Effector memory CD4-positive, alpha-beta T cell (primary cell): ENCODE results near the gene PCBP3.

ENCODE experiments used
- DNase-seq, 3 donors: peaks; one replicate each; pipeline ENCODE4 v3.0.0-alpha.2; 2020
- H3K27ac ChIP-seq: 2 replicates; pipeline ENCODE4 v1.7.0; 2013; ENCODE audit warnings: mild to moderate bottlenecking, low read length, moderate library complexity; ENCODE audit not compliant: insufficient read depth, poor library complexity, severe bottlenecking
- H3K27me3 ChIP-seq: replicated peaks from 2 replicates; pipeline ENCODE4 v1.7.0; 2013; ENCODE audit warnings: mild to moderate bottlenecking, low read length; ENCODE audit not compliant: insufficient read depth, control insufficient read depth, poor library complexity, severe bottlenecking
- H3K36me3 ChIP-seq: 2 replicates; pipeline ENCODE4 v1.7.0; 2013; ENCODE audit warnings: mild to moderate bottlenecking, low read length, moderate library complexity; ENCODE audit not compliant: control insufficient read depth, insufficient read depth
- H3K4me1 ChIP-seq: 2 replicates; pipeline ENCODE4 v1.7.0; 2013; ENCODE audit warnings: low read length, mild to moderate bottlenecking; ENCODE audit not compliant: control insufficient read depth, insufficient read depth, poor library complexity, severe bottlenecking
- H3K4me3 ChIP-seq: 2 replicates; pipeline ENCODE4 v1.7.0; 2013; ENCODE audit warnings: low read length, low read depth, mild to moderate bottlenecking; ENCODE audit not compliant: insufficient read depth, poor library complexity, severe bottlenecking
- H3K9me3 ChIP-seq: 2 replicates; pipeline ENCODE4 v1.7.0; 2013; ENCODE audit warnings: mild to moderate bottlenecking, low read length, moderate library complexity; ENCODE audit not compliant: control insufficient read depth

PCBP3 gene

DNA sequence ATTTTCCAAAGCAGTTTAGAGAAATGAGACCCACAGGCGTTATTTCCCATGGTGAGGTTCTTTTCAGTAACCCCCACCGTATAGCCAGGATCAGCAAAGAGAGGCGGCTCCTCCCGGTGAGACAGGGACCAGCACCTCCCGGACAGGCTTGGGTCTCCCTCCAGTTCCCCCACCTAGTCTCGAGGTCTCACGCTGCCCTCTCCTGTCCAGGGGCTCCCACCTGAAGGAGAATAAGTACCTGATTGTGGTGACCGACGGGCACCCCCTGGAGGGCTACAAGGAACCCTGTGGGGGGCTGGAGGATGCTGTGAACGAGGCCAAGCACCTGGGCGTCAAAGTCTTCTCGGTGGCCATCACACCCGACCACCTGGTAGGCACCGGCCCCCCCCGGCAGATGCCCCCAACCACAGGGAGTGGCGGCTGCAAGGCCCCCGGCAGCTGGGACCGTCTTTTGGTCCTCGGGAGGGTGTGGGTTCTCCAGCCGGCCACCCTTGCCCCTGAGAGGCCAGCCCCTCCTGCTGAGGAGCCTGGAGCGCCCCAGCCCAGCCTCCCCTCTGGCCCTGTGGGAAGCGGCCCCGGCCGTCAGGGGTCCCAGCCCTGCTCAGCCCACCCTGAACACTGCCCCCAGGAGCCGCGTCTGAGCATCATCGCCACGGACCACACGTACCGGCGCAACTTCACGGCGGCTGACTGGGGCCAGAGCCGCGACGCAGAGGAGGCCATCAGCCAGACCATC is 343.0 kb downstream of the PCBP3 start:
- no peak overlapping the region for H3K27ac ChIP-seq
- no peaks in the 10 kb centered on the region for H3K36me3 ChIP-seq
- no peaks in the 10 kb centered on the region for H3K9me3 ChIP-seq
- no peak for DNase-seq
- no peak overlapping the region for H3K4me3 ChIP-seq
- no peaks in the 10 kb centered on the region for H3K27me3 ChIP-seq
- peaks cover 9% of the 10 kb centered on the region for H3K4me1 ChIP-seq

DNA sequence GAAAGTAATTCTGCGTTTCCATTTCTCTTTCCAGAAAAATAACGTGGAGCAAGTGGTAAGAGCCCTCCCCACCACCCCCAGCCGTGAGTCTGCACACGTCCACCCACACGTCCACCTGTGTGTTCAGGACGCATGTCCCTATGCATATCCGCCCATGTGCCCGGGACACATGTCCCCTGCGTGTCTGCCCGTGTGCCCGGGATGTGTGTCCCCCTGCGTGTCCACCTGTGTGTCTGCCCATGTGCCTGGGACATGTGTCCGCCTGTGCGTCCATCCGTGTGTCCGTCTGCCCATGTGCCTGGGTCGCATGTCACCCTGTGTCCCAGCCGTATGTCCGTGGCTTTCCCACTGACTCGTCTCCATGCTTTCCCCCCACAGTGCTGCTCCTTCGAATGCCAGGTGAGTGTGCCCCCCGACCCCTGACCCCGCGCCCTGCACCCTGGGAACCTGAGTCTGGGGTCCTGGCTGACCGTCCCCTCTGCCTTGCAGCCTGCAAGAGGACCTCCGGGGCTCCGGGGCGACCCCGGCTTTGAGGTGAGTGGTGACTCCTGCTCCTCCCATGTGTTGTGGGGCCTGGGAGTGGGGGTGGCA is 343.7 kb downstream of the PCBP3 start:
- no peaks in the 10 kb centered on the region for H3K9me3 ChIP-seq
- H3K4me3 ChIP-seq: no peak overlapping the region
- H3K36me3 ChIP-seq: no peaks in the 10 kb centered on the region
- DNase-seq: no peak
- no peaks in the 10 kb centered on the region for H3K27me3 ChIP-seq
- peaks cover 3% of the 10 kb centered on the region for H3K4me1 ChIP-seq
- no peak overlapping the region for H3K27ac ChIP-seq

DNA sequence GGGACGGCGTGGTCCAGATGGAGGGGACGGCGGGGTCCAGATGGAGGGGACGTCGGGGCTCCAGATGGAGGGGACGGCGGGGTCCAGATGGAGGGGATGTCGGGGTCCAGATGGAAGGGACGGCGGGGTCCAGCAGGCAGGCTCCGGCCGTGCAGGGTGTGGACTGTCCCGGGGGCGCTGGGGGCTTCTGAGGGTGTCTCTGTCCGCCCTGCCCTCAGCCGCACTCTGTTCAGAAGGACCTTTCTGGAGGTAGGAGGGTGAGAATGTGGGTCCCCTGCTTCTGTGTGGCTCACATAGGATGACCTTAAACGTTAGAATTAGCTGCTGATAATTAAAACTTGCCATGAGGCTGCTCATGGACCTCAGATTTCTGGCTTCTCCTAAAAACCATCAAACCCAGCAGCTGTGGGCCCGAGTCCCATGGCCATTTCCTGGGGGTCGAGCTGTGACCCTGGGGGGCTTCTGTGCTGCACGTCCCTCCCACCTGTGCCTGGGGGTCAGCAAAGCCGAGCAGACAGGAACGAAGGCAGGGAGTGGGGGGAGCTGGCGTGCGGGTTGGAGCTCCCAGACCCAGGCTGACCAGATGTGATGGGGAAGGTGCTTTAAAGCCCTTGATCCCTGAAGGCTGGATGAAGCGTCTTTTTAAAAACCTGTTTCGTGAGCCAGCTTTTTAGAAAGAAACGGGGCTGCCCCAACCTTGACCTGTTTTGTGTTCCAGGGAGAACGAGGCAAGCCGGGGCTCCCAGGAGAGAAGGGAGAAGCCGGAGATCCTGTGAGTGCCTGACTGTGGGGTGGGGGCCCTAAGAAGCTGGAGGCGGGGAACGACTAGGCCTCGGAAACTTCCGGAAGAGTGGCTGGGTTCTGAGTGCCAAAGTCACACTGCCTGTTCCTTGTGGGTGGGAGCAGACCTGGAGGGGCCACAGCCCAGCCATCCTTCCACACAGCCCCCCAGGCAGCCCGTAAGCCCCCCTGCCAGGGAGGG is 345.1 kb downstream of the PCBP3 start:
- Histone ChIP-seq H3K4me3 (no peak overlapping the region), H3K27ac (no peak overlapping the region), H3K27me3 (no peaks in the 10 kb centered on the region), H3K9me3 (no peaks in the 10 kb centered on the region), H3K36me3 (no peaks in the 10 kb centered on the region), H3K4me1 (no peaks in the 10 kb centered on the region)
- DNase-seq: no peak

DNA sequence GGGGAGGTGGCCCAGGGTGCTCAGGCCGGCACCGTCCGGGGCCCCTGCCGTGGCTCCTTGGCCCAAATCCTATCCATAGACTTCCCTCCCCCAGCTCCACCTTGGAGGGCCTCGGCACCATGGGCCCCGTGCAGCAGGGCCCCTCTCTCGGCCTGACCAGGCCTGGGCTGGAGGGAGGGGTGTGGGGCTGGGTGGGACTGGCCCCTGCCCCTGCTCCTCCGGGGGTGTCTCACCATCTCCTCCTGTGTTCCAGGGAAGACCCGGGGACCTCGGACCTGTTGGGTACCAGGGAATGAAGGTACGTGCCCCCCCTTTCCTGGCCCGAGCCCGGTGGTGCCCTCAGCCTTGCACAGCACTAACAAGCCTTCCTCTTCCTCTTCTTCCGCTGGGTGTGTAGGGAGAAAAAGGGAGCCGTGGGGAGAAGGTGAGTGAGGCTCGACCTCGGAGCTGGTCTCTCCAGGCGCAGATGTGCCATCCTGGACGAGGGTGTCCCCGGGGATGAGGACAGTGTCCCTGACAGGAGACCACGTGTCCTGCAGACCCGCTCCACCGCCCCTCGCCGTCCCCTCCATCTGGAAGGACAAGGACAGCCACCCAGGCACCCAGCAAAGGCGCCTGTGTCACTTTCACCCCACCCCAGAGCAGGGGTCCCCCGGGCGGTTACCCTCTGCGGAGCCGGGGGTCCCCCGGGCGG is 346.0 kb downstream of the PCBP3 start:
- H3K4me3 ChIP-seq: no peak overlapping the region
- no peak overlapping the region for H3K27ac ChIP-seq
- no peaks in the 10 kb centered on the region for H3K9me3 ChIP-seq
- no peaks in the 10 kb centered on the region for H3K27me3 ChIP-seq
- no peaks in the 10 kb centered on the region for H3K4me1 ChIP-seq
- DNase-seq: no peak
- H3K36me3 ChIP-seq: no peaks in the 10 kb centered on the region

DNA sequence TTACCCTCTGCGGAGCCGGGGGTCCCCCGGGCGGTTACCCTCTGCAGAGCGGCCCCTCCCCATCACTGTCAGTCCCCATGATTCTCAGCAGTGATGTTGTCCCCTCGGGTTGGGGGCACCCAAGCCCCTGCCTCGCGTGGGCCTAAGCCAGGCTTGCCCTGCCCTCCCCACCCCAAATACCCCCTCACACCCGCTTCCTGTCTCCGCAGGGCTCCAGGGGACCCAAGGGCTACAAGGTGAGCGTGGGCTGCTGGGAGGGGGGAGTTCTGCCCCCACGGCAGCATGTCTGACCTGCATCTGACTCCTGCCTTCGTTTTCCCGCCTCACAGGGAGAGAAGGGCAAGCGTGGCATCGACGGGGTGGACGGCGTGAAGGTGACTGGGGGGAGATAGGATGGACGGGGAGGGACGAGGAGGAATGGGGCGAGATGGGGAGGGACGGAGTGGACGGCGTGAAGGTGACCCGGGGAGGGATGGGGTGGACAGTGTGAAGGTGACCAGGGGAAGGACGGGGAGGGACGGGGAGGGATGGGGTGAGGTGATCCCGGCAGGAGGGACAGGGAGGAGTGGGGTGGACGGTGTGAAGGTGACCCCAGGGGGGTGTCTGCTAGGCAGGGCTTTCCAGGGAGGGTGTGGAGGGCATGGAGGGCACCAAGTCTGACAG is 346.7 kb downstream of the PCBP3 start:
- H3K36me3 ChIP-seq: no peaks in the 10 kb centered on the region

DNA sequence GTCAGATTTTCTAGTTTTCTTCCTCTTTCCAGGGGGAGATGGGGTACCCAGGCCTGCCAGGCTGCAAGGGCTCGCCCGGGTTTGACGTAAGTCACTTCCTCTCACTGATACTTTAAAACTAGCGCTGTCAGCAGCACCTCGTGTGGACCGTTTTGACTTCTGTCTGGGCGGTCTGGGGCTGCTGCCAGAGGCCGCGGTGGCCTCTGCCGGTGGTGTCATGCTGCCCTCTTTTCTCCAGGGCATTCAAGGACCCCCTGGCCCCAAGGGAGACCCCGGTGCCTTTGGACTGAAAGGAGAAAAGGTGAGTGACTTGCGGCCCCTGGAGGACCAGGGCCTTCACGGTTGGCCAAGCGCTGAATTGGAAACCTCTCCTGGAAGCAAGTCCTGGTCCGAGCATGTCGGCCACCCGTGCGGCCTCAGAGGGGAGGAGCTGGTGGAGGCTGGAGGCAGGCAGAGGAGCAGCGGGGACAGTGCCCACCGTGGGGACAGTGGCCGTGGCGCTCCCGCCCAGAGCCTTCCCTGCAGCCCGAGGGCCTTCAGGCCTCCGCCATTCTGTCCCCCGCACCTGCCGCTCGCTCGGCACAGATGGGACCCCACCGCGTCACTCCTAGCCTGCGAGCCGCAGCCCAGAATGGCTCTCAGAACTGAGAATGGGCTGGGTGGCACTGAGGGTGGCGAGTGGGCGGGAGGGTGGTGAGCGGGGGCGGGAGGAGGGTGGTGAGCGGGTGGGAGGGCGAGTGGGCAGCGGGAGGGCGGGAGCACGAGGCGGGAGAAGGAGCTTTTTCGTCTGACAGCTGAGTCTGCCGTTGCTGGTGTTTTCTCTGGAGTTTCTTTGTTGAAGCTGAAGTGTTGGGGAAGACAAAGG is 347.4 kb downstream of the PCBP3 start:
- H3K4me1 ChIP-seq: no peaks in the 10 kb centered on the region
- no peaks in the 10 kb centered on the region for H3K36me3 ChIP-seq
- no peak overlapping the region for H3K27ac ChIP-seq
- no peak overlapping the region for H3K4me3 ChIP-seq
- H3K9me3 ChIP-seq: no peaks in the 10 kb centered on the region
- DNase-seq: no peak
- no peaks in the 10 kb centered on the region for H3K27me3 ChIP-seq

More for the DNA sequence above, 346.7 kb downstream of the PCBP3 start:
- Histone ChIP-seq H3K27me3 (no peaks in the 10 kb centered on the region), H3K4me3 (no peak overlapping the region), H3K4me1 (no peaks in the 10 kb centered on the region), H3K27ac (no peak overlapping the region), H3K9me3 (no peaks in the 10 kb centered on the region)
- peak in 1 of 3 donors; percentile 0 for DNase-seq

DNA sequence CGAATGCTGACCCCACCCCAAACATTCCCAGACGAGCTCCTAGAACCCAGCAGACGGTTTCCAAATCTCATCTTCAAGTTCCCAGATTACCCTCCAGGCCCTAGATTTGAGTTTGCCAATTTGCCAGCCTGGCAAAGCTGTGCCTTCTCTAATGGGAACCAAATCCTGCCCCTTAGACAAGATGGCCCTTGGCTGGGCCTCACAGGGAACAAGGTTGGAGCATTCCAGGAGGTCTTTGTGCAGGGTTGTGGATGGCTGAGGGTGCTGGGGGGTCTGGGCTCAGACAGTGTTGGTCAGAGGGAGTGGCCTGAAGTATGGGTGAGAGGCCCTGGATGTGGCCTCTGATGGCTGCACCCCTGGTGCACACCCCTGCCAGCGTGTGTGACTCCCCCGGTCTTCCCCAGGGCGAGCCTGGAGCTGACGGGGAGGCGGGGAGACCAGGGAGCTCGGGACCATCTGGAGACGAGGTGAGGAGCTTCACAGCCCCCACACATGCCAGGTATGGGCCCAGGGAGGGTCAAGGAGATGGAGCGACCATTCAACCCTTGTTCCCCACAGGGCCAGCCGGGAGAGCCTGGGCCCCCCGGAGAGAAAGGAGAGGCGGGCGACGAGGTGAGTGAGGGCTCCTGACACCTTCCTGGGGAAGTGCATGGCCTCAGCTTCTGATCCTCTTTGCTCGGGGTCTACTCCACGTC is 348.2 kb downstream of the PCBP3 start:
- Histone ChIP-seq H3K4me3 (no peak overlapping the region), H3K36me3 (no peaks in the 10 kb centered on the region)
- no peak for DNase-seq

More for the DNA sequence above, 348.2 kb downstream of the PCBP3 start:
- Histone ChIP-seq H3K9me3 (no peaks in the 10 kb centered on the region), H3K4me1 (no peaks in the 10 kb centered on the region), H3K27ac (no peak overlapping the region), H3K27me3 (no peaks in the 10 kb centered on the region)
